Ascending aorta (tissue), 2 donors: ENCODE data around the gene RINL. TPM values are rescaled to one million over a fixed set of nuclear protein-coding genes. Genes with fewer than 3 reads are reported as not detected.
A peak's percentile ranks its signal among the peaks of the same experiment; 100 is the strongest.

ENCODE experiments used
- DNase-seq, 2 donors: peaks; one replicate each; pipeline ENCODE4 v3.0.0-alpha.2; 2019; ENCODE audit warnings: low spot score in 2 of 2
- H3K27ac ChIP-seq, 2 donors: fragments of 200-600 bp; sonication (generic); one replicate each; pipeline ENCODE4 v1.5.1; 2016 to 2017; ENCODE audit warnings: mild to moderate bottlenecking in 1 of 2
- H3K27me3 ChIP-seq: fragments of 200-600 bp; sonication (generic); one replicate; pipeline ENCODE4 v1.5.1; 2017
- H3K36me3 ChIP-seq, 2 donors: fragments of 200-600 bp; sonication (generic); one replicate each; pipeline ENCODE4 v1.5.1; 2016
- H3K4me1 ChIP-seq, 2 donors: fragments of 200-600 bp; sonication (generic); one replicate each; pipeline ENCODE4 v1.5.1; 2016 to 2017; ENCODE audit warnings: mild to moderate bottlenecking in 1 of 2
- H3K4me3 ChIP-seq, 2 donors: fragments of 200-600 bp; sonication (generic); one replicate each; pipeline ENCODE4 v1.5.1; 2016 to 2017; ENCODE audit warnings: mild to moderate bottlenecking in 1 of 2
- H3K9me3 ChIP-seq, 2 donors: fragments of 200-600 bp; sonication (generic); one replicate each; pipeline ENCODE4 v1.5.1; 2016
- CTCF ChIP-seq, 3 experiments: fragments of 200-600 bp in 2 of 3; fragments of 450-650 bp in 1 of 3; sonication (generic) in 2 of 3; IDR thresholded peaks; one replicate each; pipeline ENCODE4 v1.5.1; 2016 to 2019; ENCODE audit warnings: antibody characterized with exemption in 3 of 3, mild to moderate bottlenecking in 1 of 3, moderate library complexity in 1 of 3
- intact Hi-C: fragments of 100-400 bp; cut with DNase I; formaldehyde crosslinking; loops from one replicate; pipeline ENCODE4 v1.15.1; 2023
- total RNA-seq: library from RNA; depleted of rRNA; stranded (reverse); fragments of >200 nt; gene quantifications from one replicate; pipeline ENCODE4 v1.1.0, GENCODE V29; 2016

RINL gene
- total RNA-seq, 1 donor from 2014 or later, result 7.0 TPM

- intact Hi-C loops, result loop anchor here (5.0 kb wide), 3 partner anchors 311 to 489 kb away; partner anchors contain the start of genes GGN, SAMD4B and SPRED3
- peak overlapping the region in 1 of 2 donors; percentile 99 for H3K27ac ChIP-seq
- H3K36me3 ChIP-seq, result no peaks in the 10 kb centered on the region
- peak overlapping the region in 1 of 2 donors; percentile 81 for H3K4me3 ChIP-seq
- DNase-seq, result no peak
- peaks cover 12 to 18% of the 10 kb centered on the region in 2 donors for H3K4me1 ChIP-seq
- no peak for TF ChIP-seq CTCF (IDR thresholded peaks at IDR 0.05)
- no peaks in the 10 kb centered on the region for H3K9me3 ChIP-seq
- no peaks in the 10 kb centered on the region for H3K27me3 ChIP-seq
These were observed 24.9 kb downstream of the RINL start for GRCh38 chr19:38853214-38853613.

- Histone ChIP-seq H3K9me3 (no peaks in the 10 kb centered on the region), H3K4me1 (peaks cover 16 to 26% of the 10 kb centered on the region in 2 donors), H3K4me3 (peak overlapping the region; percentile 77 to 81), H3K27ac (peak overlapping the region; percentile 98 to 99), H3K36me3 (peaks cover under 1 to 2% of the 10 kb centered on the region in 2 donors), H3K27me3 (no peaks in the 10 kb centered on the region)
- no peak for TF ChIP-seq CTCF (IDR thresholded peaks at IDR 0.05)
- intact Hi-C loops, result loop anchor here (1.0 to 5.0 kb wide), 4 partner anchors 17 to 490 kb away; partner anchors contain the start of genes GGN, SAMD4B and SPRED3
- DNase-seq, result peak in 1 of 2 donors; percentile 80
These were observed 25.6 kb downstream of the RINL start for GRCh38 chr19:38852231-38853044.

GRCh38 chr19:38851622-38852230 lies 26.3 kb downstream of the RINL start:
- intact Hi-C loops, result loop anchor here (1.0 to 5.0 kb wide), 8 partner anchors 18 to 551 kb away; partner anchors contain the start of genes EIF3K, FAM98C, GGN and SAMD4B
- Histone ChIP-seq H3K36me3 (peaks cover 8 to 10% of the 10 kb centered on the region in 2 donors), H3K4me3 (peak overlapping the region; percentile 77 to 81), H3K9me3 (no peaks in the 10 kb centered on the region), H3K27ac (peak overlapping the region; percentile 98 to 99), H3K27me3 (no peaks in the 10 kb centered on the region), H3K4me1 (peaks cover 16 to 33% of the 10 kb centered on the region in 2 donors)
- TF ChIP-seq CTCF (IDR thresholded peaks at IDR 0.05), result no peak
- peak; percentile 75 to 96 for DNase-seq

- no peak for TF ChIP-seq CTCF (IDR thresholded peaks at IDR 0.05)
- no peak for DNase-seq
- intact Hi-C loops, result loop anchor here (1.0 to 5.0 kb wide), 10 partner anchors 20 to 552 kb away; partner anchors contain the start of genes ACTN4, ECH1, EIF3K and FAM98C
These were observed 27.0 kb downstream of the RINL start for GRCh38 chr19:38850976-38851621.

DNA sequence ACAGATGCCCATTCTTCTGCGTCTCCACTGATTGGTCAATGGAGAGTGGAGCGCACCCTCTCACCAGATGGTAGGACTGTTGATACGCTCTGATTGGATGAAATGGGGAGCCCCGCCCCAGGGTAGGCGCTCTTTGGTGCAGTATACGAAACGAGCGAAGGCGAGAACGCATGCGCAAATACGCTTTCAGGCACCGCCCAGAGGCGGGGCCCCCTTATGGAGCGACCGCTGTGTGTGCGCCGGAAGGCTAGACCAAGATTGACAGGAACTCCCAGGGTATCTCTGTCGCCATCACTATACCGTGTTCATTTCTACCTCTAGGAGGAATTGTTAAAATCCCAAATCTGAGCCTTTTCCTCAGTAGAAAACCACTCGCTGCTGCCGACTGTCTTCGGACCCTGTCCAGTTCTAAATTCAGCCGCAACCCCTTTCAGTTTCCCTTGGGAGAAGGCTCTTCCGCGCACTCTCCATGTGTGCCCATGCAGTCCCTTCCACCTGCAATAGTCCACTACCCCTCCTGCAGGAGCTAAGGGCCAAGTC lies 27.6 kb downstream of the RINL start:
- Histone ChIP-seq H3K27me3 (no peaks in the 10 kb centered on the region), H3K27ac (peak overlapping the region; percentile 98 to 99), H3K36me3 (peaks cover 20 to 22% of the 10 kb centered on the region in 2 donors), H3K4me1 (peaks cover 16 to 41% of the 10 kb centered on the region in 2 donors), H3K4me3 (peak overlapping the region; percentile 77 to 81), H3K9me3 (no peaks in the 10 kb centered on the region)
- intact Hi-C loops, result loop anchor here (1.0 to 5.0 kb wide), 10 partner anchors 19 to 552 kb away; partner anchors contain the start of genes ACTN4, ECH1, EIF3K and FAM98C
- TF ChIP-seq CTCF (IDR thresholded peaks at IDR 0.05), result peak in 2 of 3 experiments; percentile 9 to 51
- peak in 1 of 2 donors; percentile 100 for DNase-seq

More at GRCh38 chr19:38850976-38851621, 27.0 kb downstream of the RINL start:
- Histone ChIP-seq H3K4me3 (peak overlapping the region; percentile 77 to 81), H3K9me3 (no peaks in the 10 kb centered on the region), H3K4me1 (peaks cover 16 to 39% of the 10 kb centered on the region in 2 donors), H3K27ac (peak overlapping the region; percentile 98 to 99), H3K36me3 (peaks cover 14 to 16% of the 10 kb centered on the region in 2 donors), H3K27me3 (no peaks in the 10 kb centered on the region)
